SK-N-SH (cell line): ENCODE results near the gene ARL17B. TPM values are rescaled to one million over a fixed set of nuclear protein-coding genes. Genes with fewer than 3 reads are reported as not detected.
"Not testable (repeated sequence)": the region's sequence is repeated elsewhere in the genome, so short reads cannot be mapped to it uniquely, and the experiment has no call there.

Source experiments
- CTCF ChIA-PET: fragments of 300-600, 350-600 bp; formaldehyde crosslinking; extraction: SDS; loops from one replicate; lab custom pipeline; 2021; lab: Yijun Ruan, JAX
- POLR2A ChIA-PET: fragments of 350-600 bp; sonication (Branson Sonifier 250); formaldehyde crosslinking; extraction: SDS; loops from one replicate; lab custom pipeline; 2020; ENCODE audit warnings: antibody characterized with exemption, inconsistent platforms; lab: Yijun Ruan, JAX
- DNase-seq: peaks from one replicate; pipeline ENCODE4 v3.0.0; 2012
- H2AFZ ChIP-seq: fragments of 200-600 bp; sonication (generic); 2 replicates; pipeline ENCODE4 v1.8.1; 2016; ENCODE audit warnings: antibody characterized with exemption, mild to moderate bottlenecking, low read depth
- H3F3A ChIP-seq: fragments of 200-600 bp; sonication (generic); replicated peaks from 2 replicates; pipeline ENCODE3; 2016; ENCODE audit warnings: antibody characterized with exemption, mild to moderate bottlenecking; ENCODE audit not compliant: insufficient read depth
- H3K27ac ChIP-seq, 2 experiments: fragments of 200-500 bp in 1 of 2; fragments of 200-600 bp in 1 of 2; sonication (Bioruptor generic) in 1 of 2; sonication (generic), shearing (Covaris generic) in 1 of 2; 2 replicates each; pipeline versions ENCODE4 v1.5.1 to v1.6.1; 2014 to 2016; ENCODE audit warnings: low read depth in 2 of 2, inconsistent platforms in 1 of 2, low read length in 1 of 2, mild to moderate bottlenecking in 1 of 2, mixed read lengths in 1 of 2
- H3K27me3 ChIP-seq: fragments of 200-600 bp; sonication (generic), shearing (Covaris generic); 2 replicates; pipeline ENCODE4 v1.6.1; 2016; ENCODE audit warnings: mixed run types; ENCODE audit not compliant: insufficient read depth
- H3K36me3 ChIP-seq, 2 experiments: fragments of 200-500 bp in 1 of 2; fragments of 200-600 bp in 1 of 2; sonication (Bioruptor generic) in 1 of 2; sonication (generic) in 1 of 2; replicated peaks in 1 of 2; 2 replicates each; pipeline versions ENCODE3 to v1.5.1; 2014 to 2016; ENCODE audit warnings: low read length in 1 of 2, mild to moderate bottlenecking in 1 of 2; ENCODE audit not compliant: insufficient read depth in 2 of 2, control insufficient read depth in 1 of 2
- H3K4me1 ChIP-seq, 2 experiments: fragments of 200-500 bp in 1 of 2; fragments of 200-600 bp in 1 of 2; sonication (Bioruptor generic) in 1 of 2; sonication (generic), shearing (Covaris generic) in 1 of 2; 2 replicates each; pipeline versions ENCODE4 v1.5.1 to v1.6.1; 2014 to 2016; ENCODE audit warnings: low read depth in 1 of 2, low read length in 1 of 2, mixed run types in 1 of 2; ENCODE audit not compliant: insufficient read depth in 2 of 2, control insufficient read depth in 1 of 2
- H3K4me2 ChIP-seq: fragments of 200-600 bp; sonication (generic), shearing (Covaris generic); 2 replicates; pipeline ENCODE4 v1.6.1; 2017; ENCODE audit warnings: mixed run types
- H3K4me3 ChIP-seq, 2 experiments: fragments of 200-500 bp in 1 of 2; fragments of 200-600 bp in 1 of 2; sonication (Bioruptor generic) in 1 of 2; sonication (generic), shearing (Covaris generic) in 1 of 2; 2 replicates each; pipeline versions ENCODE4 v1.5.1 to v1.8.1; 2014 to 2016; ENCODE audit warnings: low read depth in 2 of 2, inconsistent platforms in 1 of 2, low read length in 1 of 2, mild to moderate bottlenecking in 1 of 2, mixed read lengths in 1 of 2, moderate library complexity in 1 of 2
- H3K79me2 ChIP-seq: fragments of 200-600 bp; sonication (generic); 2 replicates; pipeline ENCODE4 v1.8.1; 2017; ENCODE audit warnings: mild to moderate bottlenecking; ENCODE audit not compliant: insufficient read depth
- H3K9ac ChIP-seq: fragments of 200-600 bp; sonication (generic); 2 replicates; pipeline ENCODE4 v1.6.1; 2017; ENCODE audit warnings: mixed run types
- H3K9me2 ChIP-seq: fragments of 200-600 bp; sonication (generic); 2 replicates; pipeline ENCODE4 v1.6.1; 2017; ENCODE audit warnings: mixed run types
- H3K9me3 ChIP-seq: fragments of 200-600 bp; sonication (generic); 2 replicates; pipeline ENCODE4 v1.6.1; 2017; ENCODE audit warnings: mixed run types, mild to moderate bottlenecking, moderate library complexity
- H4K20me1 ChIP-seq: fragments of 200-600 bp; sonication (generic); 2 replicates; pipeline ENCODE4 v1.6.1; 2017; ENCODE audit warnings: mild to moderate bottlenecking, mixed run types; ENCODE audit not compliant: insufficient read depth
- FOXJ3 ChIP-seq: sonication (generic); formaldehyde crosslinking; IDR thresholded peaks from 2 replicates; pipeline ENCODE4 v1.5.1; 2020; ENCODE audit warnings: mild to moderate bottlenecking, missing genetic modification reagents
- WGBS: methylation state at CpG from one replicate; pipeline ENCODE4 v1.1.6; 2017; ENCODE audit warnings: low lambda C conversion rate; 5-methylcytosine and 5-hydroxymethylcytosine counted together
- polyA plus RNA-seq, 3 experiments: library from polyadenylated mRNA; depleted of rRNA; stranded (reverse); fragments of >200 nt; gene quantifications; 2 replicates each; pipeline ENCODE4 v1.2.3, GENCODE V29; 2012
- TF ChIP-seq, protein P1 (sequence below): IDR thresholded peaks from 2 replicates; pipeline ENCODE4; 2012

The ARL17B gene
- polyA plus RNA-seq, 1 of the 3 experiments (the other 2 are of a cell fraction) = 2.9 TPM

GRCh38 chr17:46262271-46262670 is 99.3 kb downstream of the ARL17B start:
- Histone ChIP-seq H3K9ac (no peak overlapping the region), H3K27ac (0 out of 4 replicates have a peak overlapping the region, but pooled peaks of 1 of the 2 experiments have one; percentile 9), H3K4me2 (no peak overlapping the region), H4K20me1 (no peaks in the 10 kb centered on the region), H3F3A (peaks cover 30% of the 10 kb centered on the region), H3K79me2 (peaks cover 8% of the 10 kb centered on the region; the same call in 1 of the 2 replicates), H3K27me3 (no peaks in the 10 kb centered on the region), H3K9me2 (no peaks in the 10 kb centered on the region), H3K36me3 (no peaks in the 10 kb centered on the region), H3K9me3 (no peaks in the 10 kb centered on the region), H3K4me3 (no peak overlapping the region), H3K4me1 (peaks cover 5 to 6% of the 10 kb centered on the region in 2 experiments; a peak in 2 of 4 replicates), H2AFZ (no peak overlapping the region)
- TF ChIP-seq, protein P1, sequence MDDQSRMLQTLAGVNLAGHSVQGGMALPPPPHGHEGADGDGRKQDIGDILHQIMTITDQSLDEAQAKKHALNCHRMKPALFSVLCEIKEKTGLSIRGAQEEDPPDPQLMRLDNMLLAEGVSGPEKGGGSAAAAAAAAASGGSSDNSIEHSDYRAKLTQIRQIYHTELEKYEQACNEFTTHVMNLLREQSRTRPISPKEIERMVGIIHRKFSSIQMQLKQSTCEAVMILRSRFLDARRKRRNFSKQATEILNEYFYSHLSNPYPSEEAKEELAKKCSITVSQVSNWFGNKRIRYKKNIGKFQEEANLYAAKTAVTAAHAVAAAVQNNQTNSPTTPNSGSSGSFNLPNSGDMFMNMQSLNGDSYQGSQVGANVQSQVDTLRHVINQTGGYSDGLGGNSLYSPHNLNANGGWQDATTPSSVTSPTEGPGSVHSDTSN = no peak
- no peak for TF ChIP-seq FOXJ3 (CRISPR knock-in tag)
- POLR2A ChIA-PET = interaction anchor here (1.0 kb wide), 1 partner anchor 677 kb away, joined by 3 read pairs; no protein-coding TSS in a partner anchor
- no peak for DNase-seq
- CTCF ChIA-PET = interaction anchor here (0.8 to 1.3 kb wide), 3 partner anchors 24 to 676 kb away, joined by 3 to 4 read pairs (median 3); no protein-coding TSS in a partner anchor
- 96% methylated on average over 8 of the region's 8 CpGs for WGBS

- POLR2A ChIA-PET = interaction anchor here (1.2 kb wide), 1 partner anchor 674 kb away, joined by 3 read pairs; no protein-coding TSS in a partner anchor
- H3K9ac ChIP-seq, H3K4me3 ChIP-seq, H3K79me2 ChIP-seq, H4K20me1 ChIP-seq, H3K4me1 ChIP-seq, H3K9me3 ChIP-seq, H3K27me3 ChIP-seq, H3K4me2 ChIP-seq, DNase-seq, H3K9me2 ChIP-seq, H3K36me3 ChIP-seq, CTCF ChIA-PET, H3K27ac ChIP-seq, H2AFZ ChIP-seq: not testable (repeated sequence)
- 88% methylated on average over 11 of the region's 62 CpGs for WGBS
- H3F3A ChIP-seq = peaks cover 19% of the 10 kb centered on the region
Measured at GRCh38 chr17:46259845-46260661, 101.5 kb downstream of the ARL17B start.

- H3K9me2 ChIP-seq, H3K27ac ChIP-seq, H3K4me1 ChIP-seq, H3K4me2 ChIP-seq, DNase-seq, H2AFZ ChIP-seq, H3K9me3 ChIP-seq, POLR2A ChIA-PET, H3K4me3 ChIP-seq, H3K9ac ChIP-seq, H3K79me2 ChIP-seq, H4K20me1 ChIP-seq, H3K36me3 ChIP-seq, H3F3A ChIP-seq, H3K27me3 ChIP-seq: not testable (repeated sequence)
- CTCF ChIA-PET = interaction anchor here (0.6 kb wide), 2 partner anchors 31 to 63 kb away, joined by 3 read pairs; no protein-coding TSS in a partner anchor
- 95% methylated on average over 1 of the region's 1 CpG for WGBS
Measured at GRCh38 chr17:46256369-46256768, 105.2 kb downstream of the ARL17B start.

- H4K20me1 ChIP-seq, POLR2A ChIA-PET, H3K27ac ChIP-seq, H3K9me2 ChIP-seq, H2AFZ ChIP-seq, H3K4me3 ChIP-seq, H3K36me3 ChIP-seq, H3K4me1 ChIP-seq, H3K9me3 ChIP-seq, H3K9ac ChIP-seq, H3K27me3 ChIP-seq, H3K79me2 ChIP-seq, H3K4me2 ChIP-seq, DNase-seq, H3F3A ChIP-seq: not testable (repeated sequence)
- CTCF ChIA-PET = interaction anchor here (1.0 kb wide), 1 partner anchor 13 kb away, joined by 4 read pairs; no protein-coding TSS in a partner anchor
- 92% methylated on average over 5 of the region's 6 CpGs for WGBS
Measured at GRCh38 chr17:46254215-46254614, 107.4 kb downstream of the ARL17B start.
